SK-N-SH (cell line): ENCODE results near the gene LIM2. TPM values are rescaled to one million over a fixed set of nuclear protein-coding genes. Genes with fewer than 3 reads are reported as not detected.
A peak's percentile ranks its signal among the peaks of the same experiment; 100 is the strongest.

ENCODE experiments used
- CTCF ChIA-PET: fragments of 300-600, 350-600 bp; formaldehyde crosslinking; extraction: SDS; loops from one replicate; lab custom pipeline; 2021; lab: Yijun Ruan, JAX
- POLR2A ChIA-PET: fragments of 350-600 bp; sonication (Branson Sonifier 250); formaldehyde crosslinking; extraction: SDS; loops from one replicate; lab custom pipeline; 2020; ENCODE audit warnings: antibody characterized with exemption, inconsistent platforms; lab: Yijun Ruan, JAX
- DNase-seq: peaks from one replicate; pipeline ENCODE4 v3.0.0; 2012
- H2AFZ ChIP-seq: fragments of 200-600 bp; sonication (generic); 2 replicates; pipeline ENCODE4 v1.8.1; 2016; ENCODE audit warnings: antibody characterized with exemption, mild to moderate bottlenecking, low read depth
- H3F3A ChIP-seq: fragments of 200-600 bp; sonication (generic); replicated peaks from 2 replicates; pipeline ENCODE3; 2016; ENCODE audit warnings: antibody characterized with exemption, mild to moderate bottlenecking; ENCODE audit not compliant: insufficient read depth
- H3K27ac ChIP-seq, 2 experiments: fragments of 200-500 bp in 1 of 2; fragments of 200-600 bp in 1 of 2; sonication (Bioruptor generic) in 1 of 2; sonication (generic), shearing (Covaris generic) in 1 of 2; 2 replicates each; pipeline versions ENCODE4 v1.5.1 to v1.6.1; 2014 to 2016; ENCODE audit warnings: low read depth in 2 of 2, inconsistent platforms in 1 of 2, low read length in 1 of 2, mild to moderate bottlenecking in 1 of 2, mixed read lengths in 1 of 2
- H3K27me3 ChIP-seq: fragments of 200-600 bp; sonication (generic), shearing (Covaris generic); 2 replicates; pipeline ENCODE4 v1.6.1; 2016; ENCODE audit warnings: mixed run types; ENCODE audit not compliant: insufficient read depth
- H3K36me3 ChIP-seq, 2 experiments: fragments of 200-500 bp in 1 of 2; fragments of 200-600 bp in 1 of 2; sonication (Bioruptor generic) in 1 of 2; sonication (generic) in 1 of 2; replicated peaks in 1 of 2; 2 replicates each; pipeline versions ENCODE3 to v1.5.1; 2014 to 2016; ENCODE audit warnings: low read length in 1 of 2, mild to moderate bottlenecking in 1 of 2; ENCODE audit not compliant: insufficient read depth in 2 of 2, control insufficient read depth in 1 of 2
- H3K4me1 ChIP-seq, 2 experiments: fragments of 200-500 bp in 1 of 2; fragments of 200-600 bp in 1 of 2; sonication (Bioruptor generic) in 1 of 2; sonication (generic), shearing (Covaris generic) in 1 of 2; 2 replicates each; pipeline versions ENCODE4 v1.5.1 to v1.6.1; 2014 to 2016; ENCODE audit warnings: low read depth in 1 of 2, low read length in 1 of 2, mixed run types in 1 of 2; ENCODE audit not compliant: insufficient read depth in 2 of 2, control insufficient read depth in 1 of 2
- H3K4me2 ChIP-seq: fragments of 200-600 bp; sonication (generic), shearing (Covaris generic); 2 replicates; pipeline ENCODE4 v1.6.1; 2017; ENCODE audit warnings: mixed run types
- H3K4me3 ChIP-seq, 2 experiments: fragments of 200-500 bp in 1 of 2; fragments of 200-600 bp in 1 of 2; sonication (Bioruptor generic) in 1 of 2; sonication (generic), shearing (Covaris generic) in 1 of 2; 2 replicates each; pipeline versions ENCODE4 v1.5.1 to v1.8.1; 2014 to 2016; ENCODE audit warnings: low read depth in 2 of 2, inconsistent platforms in 1 of 2, low read length in 1 of 2, mild to moderate bottlenecking in 1 of 2, mixed read lengths in 1 of 2, moderate library complexity in 1 of 2
- H3K79me2 ChIP-seq: fragments of 200-600 bp; sonication (generic); 2 replicates; pipeline ENCODE4 v1.8.1; 2017; ENCODE audit warnings: mild to moderate bottlenecking; ENCODE audit not compliant: insufficient read depth
- H3K9ac ChIP-seq: fragments of 200-600 bp; sonication (generic); 2 replicates; pipeline ENCODE4 v1.6.1; 2017; ENCODE audit warnings: mixed run types
- H3K9me2 ChIP-seq: fragments of 200-600 bp; sonication (generic); 2 replicates; pipeline ENCODE4 v1.6.1; 2017; ENCODE audit warnings: mixed run types
- H3K9me3 ChIP-seq: fragments of 200-600 bp; sonication (generic); 2 replicates; pipeline ENCODE4 v1.6.1; 2017; ENCODE audit warnings: mixed run types, mild to moderate bottlenecking, moderate library complexity
- H4K20me1 ChIP-seq: fragments of 200-600 bp; sonication (generic); 2 replicates; pipeline ENCODE4 v1.6.1; 2017; ENCODE audit warnings: mild to moderate bottlenecking, mixed run types; ENCODE audit not compliant: insufficient read depth
- CTCF ChIP-seq: fragments of 200-600 bp; sonication (generic); IDR thresholded peaks from 2 replicates; pipeline ENCODE4 v1.6.1; 2017; ENCODE audit warnings: antibody characterized with exemption, mild to moderate bottlenecking, moderate library complexity
- ELF1 ChIP-seq: IDR thresholded peaks from 2 replicates; pipeline ENCODE4 v1.4.0; 2012
- EZH2phosphoT487 ChIP-seq: fragments of 200-600 bp; sonication (generic); IDR thresholded peaks from 2 replicates; pipeline ENCODE4 v1.6.1; 2017; ENCODE audit warnings: low read depth, mixed run types, mild to moderate bottlenecking, antibody characterized with exemption, moderate library complexity, borderline replicate concordance
- FOSL2 ChIP-seq: IDR thresholded peaks from 2 replicates; pipeline ENCODE4 v1.4.0; 2012; ENCODE audit warnings: low read depth, mild to moderate bottlenecking, moderate library complexity, borderline replicate concordance
- FOXJ3 ChIP-seq: sonication (generic); formaldehyde crosslinking; IDR thresholded peaks from 2 replicates; pipeline ENCODE4 v1.5.1; 2020; ENCODE audit warnings: mild to moderate bottlenecking, missing genetic modification reagents
- FOXM1 ChIP-seq: IDR thresholded peaks from 2 replicates; pipeline ENCODE4 v1.4.0; 2012; ENCODE audit warnings: low read depth, mild to moderate bottlenecking
- JUND ChIP-seq: IDR thresholded peaks from 2 replicates; pipeline ENCODE4 v1.4.0; 2012
- MXI1 ChIP-seq: IDR thresholded peaks from 2 replicates; pipeline ENCODE4 v1.6.1; 2012; ENCODE audit warnings: mild to moderate bottlenecking, low read depth, low read length, improper control_type of control experiment
- NRF1 ChIP-seq: IDR thresholded peaks from 2 replicates; pipeline ENCODE4 v1.6.1; 2012; ENCODE audit warnings: low read depth, mild to moderate bottlenecking, low read length
- RAD21 ChIP-seq: IDR thresholded peaks from 2 replicates; pipeline ENCODE4 v1.6.1; 2012; ENCODE audit warnings: mild to moderate bottlenecking, low read length
- RCOR1 ChIP-seq: fragments of 150-350 bp; IDR thresholded peaks from 2 replicates; pipeline ENCODE4 v1.6.1; 2017; ENCODE audit warnings: antibody characterized with exemption, low read length
- RFX5 ChIP-seq: IDR thresholded peaks from 2 replicates; pipeline ENCODE4 v1.6.1; 2012; ENCODE audit warnings: mild to moderate bottlenecking, improper control_type of control experiment, low read length
- SIN3A ChIP-seq: IDR thresholded peaks from 2 replicates; pipeline ENCODE4 v1.6.1; 2012; ENCODE audit warnings: low read depth, mild to moderate bottlenecking, low read length, moderate library complexity, borderline replicate concordance
- SMC3 ChIP-seq: IDR thresholded peaks from 2 replicates; pipeline ENCODE4 v1.6.1; 2012; ENCODE audit warnings: low read depth, low read length, improper control_type of control experiment
- TAF1 ChIP-seq: IDR thresholded peaks from 2 replicates; pipeline ENCODE4 v1.6.1; 2012; ENCODE audit warnings: low read depth, mild to moderate bottlenecking, low read length, moderate library complexity, borderline replicate concordance
- TCF12 ChIP-seq: IDR thresholded peaks from 2 replicates; pipeline ENCODE4 v1.4.0; 2012
- YY1 ChIP-seq: IDR thresholded peaks from 2 replicates; pipeline ENCODE4 v1.4.0; 2012; ENCODE audit warnings: low read depth, mild to moderate bottlenecking
- WGBS: methylation state at CpG from one replicate; pipeline ENCODE4 v1.1.6; 2017; ENCODE audit warnings: low lambda C conversion rate; 5-methylcytosine and 5-hydroxymethylcytosine counted together
- polyA plus RNA-seq, 3 experiments: library from polyadenylated mRNA; depleted of rRNA; stranded (reverse); fragments of >200 nt; gene quantifications; 2 replicates each; pipeline ENCODE4 v1.2.3, GENCODE V29; 2012
- TF ChIP-seq, protein P1 (sequence below): IDR thresholded peaks from 2 replicates; pipeline ENCODE4 v1.4.0; 2012; ENCODE audit warnings: low read depth, borderline replicate concordance
- TF ChIP-seq, protein P2 (sequence below): IDR thresholded peaks from 2 replicates; pipeline ENCODE4; 2012
- TF ChIP-seq, protein P3 (sequence below): IDR thresholded peaks from 2 replicates; pipeline ENCODE4 v1.4.0; 2012; ENCODE audit warnings: low read depth

The LIM2 gene
- polyA plus RNA-seq, 1 of the 3 experiments (the other 2 are of a cell fraction) = not detected

DNA sequence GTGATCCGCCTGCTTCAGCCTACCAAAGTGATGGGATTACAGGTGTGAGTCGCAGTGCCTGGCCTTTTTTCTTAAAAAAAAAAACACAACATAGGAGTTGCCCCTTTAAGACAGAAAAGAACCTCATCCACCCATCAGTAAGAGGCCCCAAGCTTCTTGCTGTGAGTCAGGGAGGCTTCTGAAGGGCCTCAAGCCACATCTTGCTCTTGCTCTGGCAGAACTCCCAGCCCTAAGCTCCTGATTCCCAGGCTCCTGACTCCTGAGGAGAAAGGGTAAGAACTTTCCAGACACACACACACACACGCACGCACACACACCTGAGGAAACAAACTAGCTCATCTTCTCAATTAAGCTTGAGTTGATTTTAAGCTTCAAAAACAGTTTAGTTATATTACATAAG lies 28.5 kb downstream of the LIM2 start:
- H3K4me2 ChIP-seq = no peak overlapping the region
- TF ChIP-seq RAD21 = no peak
- no peak for TF ChIP-seq NRF1
- TF ChIP-seq SIN3A = no peak
- TF ChIP-seq FOXM1 = no peak
- TF ChIP-seq, protein P1, sequence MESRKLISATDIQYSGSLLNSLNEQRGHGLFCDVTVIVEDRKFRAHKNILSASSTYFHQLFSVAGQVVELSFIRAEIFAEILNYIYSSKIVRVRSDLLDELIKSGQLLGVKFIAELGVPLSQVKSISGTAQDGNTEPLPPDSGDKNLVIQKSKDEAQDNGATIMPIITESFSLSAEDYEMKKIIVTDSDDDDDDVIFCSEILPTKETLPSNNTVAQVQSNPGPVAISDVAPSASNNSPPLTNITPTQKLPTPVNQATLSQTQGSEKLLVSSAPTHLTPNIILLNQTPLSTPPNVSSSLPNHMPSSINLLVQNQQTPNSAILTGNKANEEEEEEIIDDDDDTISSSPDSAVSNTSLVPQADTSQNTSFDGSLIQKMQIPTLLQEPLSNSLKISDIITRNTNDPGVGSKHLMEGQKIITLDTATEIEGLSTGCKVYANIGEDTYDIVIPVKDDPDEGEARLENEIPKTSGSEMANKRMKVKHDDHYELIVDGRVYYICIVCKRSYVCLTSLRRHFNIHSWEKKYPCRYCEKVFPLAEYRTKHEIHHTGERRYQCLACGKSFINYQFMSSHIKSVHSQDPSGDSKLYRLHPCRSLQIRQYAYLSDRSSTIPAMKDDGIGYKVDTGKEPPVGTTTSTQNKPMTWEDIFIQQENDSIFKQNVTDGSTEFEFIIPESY = no peak
- TF ChIP-seq JUND = no peak
- no peak for TF ChIP-seq EZH2phosphoT487
- no peak for TF ChIP-seq TCF12
- TF ChIP-seq FOSL2 = no peak
- TF ChIP-seq CTCF = no peak
- no peak for TF ChIP-seq MXI1
- no peak for TF ChIP-seq YY1
- TF ChIP-seq TAF1 = no peak
- no peak for TF ChIP-seq FOXJ3
- no peak overlapping the region for H3K9ac ChIP-seq
- H3K79me2 ChIP-seq = no peaks in the 10 kb centered on the region
- no peak for DNase-seq
- H4K20me1 ChIP-seq = no peaks in the 10 kb centered on the region
- H3K9me3 ChIP-seq = no peaks in the 10 kb centered on the region
- WGBS = 87% methylated on average over 4 of the region's 4 CpGs
- H3K27ac ChIP-seq = peak overlapping the region in 1 of 2 experiments; percentile 30; a peak in 1 of 4 replicates
- H2AFZ ChIP-seq = no peak overlapping the region
- H3K27me3 ChIP-seq = no peaks in the 10 kb centered on the region
- ChIA-PET POLR2A (interaction anchor here (0.6 kb wide), 1 partner anchor 875 kb away, joined by 3 read pairs; no protein-coding TSS in a partner anchor), CTCF (interaction anchor here (1.0 to 2.7 kb wide), 5 partner anchors 16 to 69 kb away, joined by 3 to 8 read pairs (median 3); no protein-coding TSS in a partner anchor)
- H3K4me3 ChIP-seq = no peak overlapping the region
- H3K4me1 ChIP-seq = peaks cover 0 to 4% of the 10 kb centered on the region in 2 experiments; a peak in 1 of 4 replicates
- H3K36me3 ChIP-seq = no peaks in the 10 kb centered on the region
- no peaks in the 10 kb centered on the region for H3K9me2 ChIP-seq
- peaks cover 7% of the 10 kb centered on the region for H3F3A ChIP-seq

DNA sequence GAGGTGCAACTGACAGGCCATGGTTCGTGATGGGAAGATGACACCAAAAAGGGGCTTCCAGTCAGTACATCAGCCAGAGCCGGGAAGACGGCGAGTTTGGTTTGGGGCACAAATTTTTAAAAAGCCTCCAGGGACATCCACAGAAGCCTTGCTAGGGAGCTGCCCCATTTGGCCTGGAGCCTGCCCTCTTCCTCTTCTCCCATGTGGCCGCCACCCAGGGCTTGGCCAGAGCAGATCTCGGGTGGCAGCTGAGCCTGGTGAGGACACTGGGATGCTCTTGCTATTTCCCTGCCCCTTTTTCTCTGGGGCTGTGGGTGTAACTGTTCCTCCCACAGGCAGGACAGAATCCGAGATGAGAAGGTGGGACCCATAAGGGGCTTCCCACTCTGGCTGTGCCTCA lies 29.8 kb downstream of the LIM2 start:
- Histone ChIP-seq H3K36me3 (no peaks in the 10 kb centered on the region), H2AFZ (no peak overlapping the region), H3F3A (peaks cover 7% of the 10 kb centered on the region), H3K27ac (no peak overlapping the region), H3K9ac (no peak overlapping the region), H4K20me1 (no peaks in the 10 kb centered on the region), H3K4me3 (no peak overlapping the region), H3K79me2 (no peaks in the 10 kb centered on the region), H3K9me3 (no peaks in the 10 kb centered on the region), H3K4me1 (no peaks in the 10 kb centered on the region; a peak in 1 of 4 replicates), H3K27me3 (no peaks in the 10 kb centered on the region), H3K9me2 (no peaks in the 10 kb centered on the region), H3K4me2 (no peak overlapping the region)
- TF ChIP-seq ELF1 = no peak
- no peak for TF ChIP-seq FOXJ3
- no peak for TF ChIP-seq RFX5
- TF ChIP-seq CTCF = no peak
- no peak for TF ChIP-seq RCOR1
- TF ChIP-seq, protein P2, sequence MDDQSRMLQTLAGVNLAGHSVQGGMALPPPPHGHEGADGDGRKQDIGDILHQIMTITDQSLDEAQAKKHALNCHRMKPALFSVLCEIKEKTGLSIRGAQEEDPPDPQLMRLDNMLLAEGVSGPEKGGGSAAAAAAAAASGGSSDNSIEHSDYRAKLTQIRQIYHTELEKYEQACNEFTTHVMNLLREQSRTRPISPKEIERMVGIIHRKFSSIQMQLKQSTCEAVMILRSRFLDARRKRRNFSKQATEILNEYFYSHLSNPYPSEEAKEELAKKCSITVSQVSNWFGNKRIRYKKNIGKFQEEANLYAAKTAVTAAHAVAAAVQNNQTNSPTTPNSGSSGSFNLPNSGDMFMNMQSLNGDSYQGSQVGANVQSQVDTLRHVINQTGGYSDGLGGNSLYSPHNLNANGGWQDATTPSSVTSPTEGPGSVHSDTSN = no peak
- no peak for TF ChIP-seq SMC3
- no peak for TF ChIP-seq MXI1
- TF ChIP-seq, protein P3, sequence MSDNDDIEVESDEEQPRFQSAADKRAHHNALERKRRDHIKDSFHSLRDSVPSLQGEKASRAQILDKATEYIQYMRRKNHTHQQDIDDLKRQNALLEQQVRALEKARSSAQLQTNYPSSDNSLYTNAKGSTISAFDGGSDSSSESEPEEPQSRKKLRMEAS = no peak
- TF ChIP-seq TAF1 = no peak
- TF ChIP-seq RAD21 = no peak
- TF ChIP-seq YY1 = no peak
- ChIA-PET CTCF (interaction anchor here (2.7 kb wide), 1 partner anchor 17 kb away, joined by 8 read pairs; no protein-coding TSS in a partner anchor), POLR2A (no interaction called here)
- DNase-seq = no peak
- 83% methylated on average over 6 of the region's 7 CpGs for WGBS
